Epithelial cell of esophagus (primary cell): ENCODE results near the gene LYSMD4.
A peak's percentile ranks its signal among the peaks of the same experiment; 100 is the strongest.

Experiments
- DNase-seq: peaks from one replicate; pipeline ENCODE4 v3.0.0; 2010; ENCODE audit warnings: low read depth
- H3K4me3 ChIP-seq: 2 replicates; pipeline ENCODE4 v1.5.1; 2011; ENCODE audit warnings: mild to moderate bottlenecking, low read length, control low read depth
- CTCF ChIP-seq: IDR thresholded peaks from 2 replicates; pipeline ENCODE4 v1.5.1; 2011; ENCODE audit warnings: low read depth, mild to moderate bottlenecking, low read length, control low read depth, inconsistent platforms; ENCODE audit not compliant: insufficient read depth; ENCODE audit errors: missing control alignments

LYSMD4 gene

GRCh38 chr15:99731336-99732123, 1.7 kb downstream of the LYSMD4 start:
- TF ChIP-seq CTCF, result no peak
- peak overlapping the region; percentile 75 for H3K4me3 ChIP-seq
- DNase-seq, result no peak

- peak; percentile 41 for TF ChIP-seq CTCF
- DNase-seq, result peak; percentile 53
- H3K4me3 ChIP-seq, result no peak overlapping the region
Observed at GRCh38 chr15:99729920-99730319, 3.3 kb downstream of the LYSMD4 start.

- H3K4me3 ChIP-seq, result no peak overlapping the region
- no peak for TF ChIP-seq CTCF
- DNase-seq, result no peak
Observed at GRCh38 chr15:99729327-99729726, 3.9 kb downstream of the LYSMD4 start.

GRCh38 chr15:99728916-99729315, 4.3 kb downstream of the LYSMD4 start:
- H3K4me3 ChIP-seq, result no peak overlapping the region
- no peak for TF ChIP-seq CTCF
- DNase-seq, result no peak

GRCh38 chr15:99727733-99728132, 5.5 kb downstream of the LYSMD4 start:
- DNase-seq, result no peak
- H3K4me3 ChIP-seq, result no peak overlapping the region
- no peak for TF ChIP-seq CTCF

GRCh38 chr15:99727330-99727729, 5.9 kb downstream of the LYSMD4 start:
- TF ChIP-seq CTCF, result no peak
- DNase-seq, result no peak
- H3K4me3 ChIP-seq, result no peak overlapping the region

- H3K4me3 ChIP-seq, result no peak overlapping the region
- no peak for TF ChIP-seq CTCF
Observed at GRCh38 chr15:99726333-99726732, 6.9 kb downstream of the LYSMD4 start.

More at GRCh38 chr15:99726333-99726732, 6.9 kb downstream of the LYSMD4 start:
- DNase-seq, result no peak
